VCaP (cell line): ENCODE results near the gene CUL3.

Experiments used
- H3K27ac ChIP-seq: fragments of 450-650 bp; 2 replicates; pipeline ENCODE4 v1.5.1; 2017
- TF ChIP-seq, protein P1 (sequence below): fragments of 450-650 bp; conservative IDR thresholded peaks from 2 replicates; pipeline ENCODE4 v1.5.1; 2017; ENCODE audit warnings: mild to moderate bottlenecking, moderate library complexity

Gene CUL3

DNA sequence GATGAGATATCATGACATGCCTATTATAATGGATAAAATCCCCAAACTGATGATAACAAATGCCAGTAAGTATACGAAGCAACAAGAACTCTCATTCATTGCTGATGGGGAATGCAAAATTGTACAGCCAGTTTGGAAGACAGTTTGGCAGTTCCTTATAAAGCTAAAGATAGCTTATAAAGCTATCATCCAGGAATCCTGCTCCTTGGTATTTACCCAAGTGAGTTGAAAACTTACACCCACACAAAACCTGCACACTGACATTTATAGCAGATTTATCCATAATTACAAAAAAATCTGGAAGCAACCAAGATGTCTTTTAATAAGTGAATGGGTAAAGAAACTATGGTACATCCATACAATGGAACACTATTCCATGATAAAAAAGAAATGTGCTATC lies 123.8 kb downstream of the CUL3 start:
- TF ChIP-seq, protein P1, sequence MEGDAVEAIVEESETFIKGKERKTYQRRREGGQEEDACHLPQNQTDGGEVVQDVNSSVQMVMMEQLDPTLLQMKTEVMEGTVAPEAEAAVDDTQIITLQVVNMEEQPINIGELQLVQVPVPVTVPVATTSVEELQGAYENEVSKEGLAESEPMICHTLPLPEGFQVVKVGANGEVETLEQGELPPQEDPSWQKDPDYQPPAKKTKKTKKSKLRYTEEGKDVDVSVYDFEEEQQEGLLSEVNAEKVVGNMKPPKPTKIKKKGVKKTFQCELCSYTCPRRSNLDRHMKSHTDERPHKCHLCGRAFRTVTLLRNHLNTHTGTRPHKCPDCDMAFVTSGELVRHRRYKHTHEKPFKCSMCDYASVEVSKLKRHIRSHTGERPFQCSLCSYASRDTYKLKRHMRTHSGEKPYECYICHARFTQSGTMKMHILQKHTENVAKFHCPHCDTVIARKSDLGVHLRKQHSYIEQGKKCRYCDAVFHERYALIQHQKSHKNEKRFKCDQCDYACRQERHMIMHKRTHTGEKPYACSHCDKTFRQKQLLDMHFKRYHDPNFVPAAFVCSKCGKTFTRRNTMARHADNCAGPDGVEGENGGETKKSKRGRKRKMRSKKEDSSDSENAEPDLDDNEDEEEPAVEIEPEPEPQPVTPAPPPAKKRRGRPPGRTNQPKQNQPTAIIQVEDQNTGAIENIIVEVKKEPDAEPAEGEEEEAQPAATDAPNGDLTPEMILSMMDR: no peak
- H3K27ac ChIP-seq: no peak overlapping the region

DNA sequence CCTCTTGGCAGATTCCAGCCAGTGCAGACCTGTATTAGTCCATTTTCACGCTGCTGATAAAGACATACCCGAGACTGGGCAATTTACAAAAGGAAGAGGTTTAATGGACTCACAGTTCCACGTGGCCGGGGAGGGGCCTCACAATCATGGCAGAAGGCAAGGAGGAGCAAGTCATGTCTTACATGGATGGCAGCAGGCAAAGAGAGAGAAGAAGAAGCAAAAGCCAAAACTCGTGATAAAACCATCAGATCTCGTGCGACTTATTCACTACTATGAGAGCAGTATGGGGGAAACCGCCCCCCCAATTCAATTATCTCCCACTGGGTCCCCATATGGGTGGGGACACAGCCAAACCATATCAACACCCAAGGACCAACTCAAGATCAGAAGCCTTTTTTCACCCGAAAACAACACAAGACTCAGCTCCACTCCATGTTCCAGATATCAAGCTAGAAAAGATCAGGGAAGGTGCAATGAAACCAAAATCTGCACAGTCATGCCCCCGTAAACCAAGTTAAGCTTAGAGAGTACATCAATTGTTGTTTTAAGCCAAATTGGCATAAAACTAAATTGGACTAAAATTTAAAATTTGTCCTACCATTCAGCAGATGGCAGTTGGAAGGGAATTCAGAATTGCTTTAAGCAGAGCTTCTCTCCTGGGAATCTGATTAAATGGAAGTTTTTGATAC lies 127.6 kb downstream of the CUL3 start:
- no peak overlapping the region for H3K27ac ChIP-seq
- TF ChIP-seq, protein P1: no peak

DNA sequence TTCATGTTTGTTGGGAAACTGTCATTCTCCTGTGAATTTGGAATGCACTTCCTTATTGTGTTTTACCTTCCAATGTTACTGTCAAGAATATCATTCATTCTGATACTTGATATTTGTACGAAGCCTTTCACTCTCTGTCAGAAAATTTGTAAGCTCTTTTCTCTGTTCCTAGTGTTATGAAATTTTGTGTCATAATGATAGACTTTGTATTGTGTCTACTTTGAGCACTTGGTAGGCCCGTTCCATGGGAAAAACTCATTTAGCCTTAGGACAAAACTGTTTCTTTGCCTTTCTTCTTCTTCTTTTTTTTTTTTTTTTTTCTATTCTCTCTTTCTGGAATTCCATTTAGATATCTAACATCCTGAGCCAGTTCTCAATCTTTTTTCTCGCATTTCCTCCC lies 131.3 kb downstream of the CUL3 start:
- TF ChIP-seq, protein P1: no peak
- no peak overlapping the region for H3K27ac ChIP-seq

DNA sequence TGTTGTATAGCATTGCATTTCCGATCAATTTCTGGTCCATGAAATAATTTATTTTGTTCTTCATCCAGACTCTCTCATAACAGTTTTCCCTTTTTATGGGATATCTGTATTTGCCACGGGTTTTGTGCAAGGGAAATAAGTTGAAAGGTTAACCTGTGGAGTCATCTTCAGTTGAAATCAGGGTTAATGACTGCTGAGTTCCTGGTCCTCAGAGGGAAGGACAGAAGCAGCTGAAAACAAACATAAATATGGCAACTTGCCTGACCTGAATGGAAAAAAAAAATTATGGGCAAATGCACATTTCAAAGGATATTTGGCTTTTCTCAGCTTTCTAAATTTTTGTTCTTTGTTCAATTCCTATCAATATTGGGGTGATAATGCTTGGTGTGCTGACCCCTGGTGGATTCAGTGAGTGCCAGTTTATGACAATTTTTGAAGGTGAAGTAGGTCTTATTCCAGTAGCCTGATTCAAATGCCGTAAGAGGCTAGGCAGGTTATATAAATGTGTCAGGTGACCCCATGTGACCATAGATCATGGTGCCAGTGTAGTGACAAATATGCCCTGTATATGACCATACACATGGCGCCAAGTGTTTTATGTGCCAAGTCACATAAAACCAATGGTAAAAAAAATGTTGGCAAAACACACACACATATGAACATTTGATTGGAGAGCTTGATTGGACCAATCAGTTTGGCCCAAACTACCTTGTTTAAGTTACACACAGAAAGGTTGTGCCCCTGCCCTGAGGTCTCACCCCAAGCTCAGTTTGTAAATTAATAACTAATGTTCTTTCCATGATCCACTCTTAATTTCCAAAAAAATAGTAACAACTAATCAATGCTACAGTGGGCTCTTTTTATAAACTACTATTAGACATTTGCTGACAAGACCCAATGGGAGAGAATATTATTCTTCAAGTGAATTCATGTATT lies 135.7 kb downstream of the CUL3 start:
- no peak overlapping the region for H3K27ac ChIP-seq
- TF ChIP-seq, protein P1: peak; percentile 55

DNA sequence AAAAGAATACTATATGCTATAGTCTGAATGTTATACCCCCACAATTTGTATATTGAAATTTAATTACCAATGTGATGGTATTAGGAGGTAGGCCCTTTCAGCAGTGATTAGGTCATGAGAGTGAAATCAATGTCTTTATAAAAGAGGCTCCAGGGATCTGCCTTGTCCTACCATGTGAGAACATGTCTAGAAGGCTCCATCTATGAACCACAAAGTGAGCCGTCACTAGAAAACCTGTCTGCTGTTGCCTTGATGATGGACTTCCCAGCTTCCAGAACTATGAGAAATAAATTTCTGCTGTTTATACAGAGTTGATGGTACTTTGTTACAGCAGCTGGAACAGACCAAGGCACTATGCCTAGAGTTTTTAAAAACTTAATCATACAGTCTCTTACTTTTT lies 136.9 kb downstream of the CUL3 start:
- H3K27ac ChIP-seq: no peak overlapping the region
- TF ChIP-seq, protein P1: no peak

DNA sequence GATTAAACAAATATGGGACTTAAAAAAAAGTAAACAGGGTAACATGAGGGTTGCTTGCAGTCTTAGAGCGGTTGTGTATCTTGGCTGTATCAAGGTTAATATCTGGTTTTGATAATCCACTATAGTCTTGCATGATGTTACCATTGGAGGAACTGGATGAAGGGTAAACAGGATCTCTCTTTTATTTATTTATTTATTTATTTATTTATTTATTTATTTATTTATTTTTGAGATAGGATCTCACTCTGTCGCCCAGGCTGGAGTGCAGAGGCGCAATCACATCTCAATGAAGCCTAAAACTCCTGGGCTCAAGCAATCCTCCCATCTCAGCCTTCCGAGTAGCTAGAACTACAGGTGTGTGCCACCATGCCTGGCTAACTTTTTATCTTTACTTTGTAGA lies 140.4 kb downstream of the CUL3 start:
- TF ChIP-seq, protein P1: no peak

DNA sequence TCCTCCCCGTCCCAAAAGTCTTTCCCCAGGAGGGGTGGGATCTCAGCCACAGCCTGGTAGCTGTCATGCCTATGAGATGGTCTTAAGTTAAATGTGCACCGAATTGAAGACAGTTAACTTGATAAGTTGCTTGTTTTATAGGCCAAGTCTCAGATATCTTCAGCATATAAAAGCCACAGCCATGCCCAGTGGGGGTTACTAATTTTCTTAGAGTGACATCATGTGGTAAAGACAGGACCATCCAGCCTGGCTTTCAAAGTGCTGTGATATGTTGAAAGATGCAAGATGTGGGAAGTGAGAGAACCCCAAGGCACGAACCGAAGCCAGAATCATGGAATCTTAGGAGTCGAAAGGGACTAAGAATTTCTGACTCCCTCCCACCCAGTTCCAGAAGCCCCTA lies 141.1 kb downstream of the CUL3 start:
- TF ChIP-seq, protein P1: no peak
- no peak overlapping the region for H3K27ac ChIP-seq

More for the DNA sequence above, 140.4 kb downstream of the CUL3 start:
- no peak overlapping the region for H3K27ac ChIP-seq
